Suprapubic skin (tissue), 3 donors: ENCODE measurements around the gene GREB1L.

Experiments used
- POLR2AphosphoS5 ChIP-seq, 3 donors: sonication (generic); formaldehyde crosslinking; IDR thresholded peaks; one replicate each; pipeline ENCODE4 v1.6.1; 2017; ENCODE audit warnings: antibody characterized with exemption in 3 of 3
- TF ChIP-seq, protein P1 (sequence below), 2 donors: fragments of 200-600 bp in 1 of 2; fragments of 450-650 bp in 1 of 2; sonication (generic) in 1 of 2; IDR thresholded peaks; one replicate each; pipeline ENCODE4 v1.5.1; 2016 to 2019; ENCODE audit warnings: antibody characterized with exemption in 2 of 2, mild to moderate bottlenecking in 1 of 2, moderate library complexity in 1 of 2

- TF ChIP-seq POLR2AphosphoS5 (IDR thresholded peaks at IDR 0.05) = no peak
- TF ChIP-seq, protein P1, sequence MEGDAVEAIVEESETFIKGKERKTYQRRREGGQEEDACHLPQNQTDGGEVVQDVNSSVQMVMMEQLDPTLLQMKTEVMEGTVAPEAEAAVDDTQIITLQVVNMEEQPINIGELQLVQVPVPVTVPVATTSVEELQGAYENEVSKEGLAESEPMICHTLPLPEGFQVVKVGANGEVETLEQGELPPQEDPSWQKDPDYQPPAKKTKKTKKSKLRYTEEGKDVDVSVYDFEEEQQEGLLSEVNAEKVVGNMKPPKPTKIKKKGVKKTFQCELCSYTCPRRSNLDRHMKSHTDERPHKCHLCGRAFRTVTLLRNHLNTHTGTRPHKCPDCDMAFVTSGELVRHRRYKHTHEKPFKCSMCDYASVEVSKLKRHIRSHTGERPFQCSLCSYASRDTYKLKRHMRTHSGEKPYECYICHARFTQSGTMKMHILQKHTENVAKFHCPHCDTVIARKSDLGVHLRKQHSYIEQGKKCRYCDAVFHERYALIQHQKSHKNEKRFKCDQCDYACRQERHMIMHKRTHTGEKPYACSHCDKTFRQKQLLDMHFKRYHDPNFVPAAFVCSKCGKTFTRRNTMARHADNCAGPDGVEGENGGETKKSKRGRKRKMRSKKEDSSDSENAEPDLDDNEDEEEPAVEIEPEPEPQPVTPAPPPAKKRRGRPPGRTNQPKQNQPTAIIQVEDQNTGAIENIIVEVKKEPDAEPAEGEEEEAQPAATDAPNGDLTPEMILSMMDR (IDR thresholded peaks at IDR 0.05) = no peak
Observed at GRCh38 chr18:21303895-21304294, 61.9 kb downstream of the GREB1L start.
